ENCODE data around the gene TBATA.

The TBATA gene

DNA sequence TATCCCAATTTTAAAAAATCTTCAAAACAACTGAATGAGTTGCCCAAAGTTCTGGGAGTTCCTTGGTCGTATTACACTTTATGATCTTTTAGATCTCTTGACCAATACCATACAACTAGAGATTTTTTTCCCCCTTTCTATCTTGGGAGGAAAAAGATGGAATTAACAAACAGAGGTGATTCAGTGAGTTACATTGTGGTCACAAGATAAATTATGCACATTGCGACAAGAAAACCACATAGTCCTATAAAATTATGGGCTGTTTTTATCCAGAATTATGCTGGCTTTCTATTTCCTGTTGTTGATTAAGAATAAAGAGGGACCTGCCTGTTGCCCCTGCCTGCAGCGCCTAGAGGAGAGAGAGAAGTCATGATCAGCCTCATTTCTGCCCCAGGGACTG lies 22.4 kb upstream of the TBATA start:
- no peak for DNase-seq

DNA sequence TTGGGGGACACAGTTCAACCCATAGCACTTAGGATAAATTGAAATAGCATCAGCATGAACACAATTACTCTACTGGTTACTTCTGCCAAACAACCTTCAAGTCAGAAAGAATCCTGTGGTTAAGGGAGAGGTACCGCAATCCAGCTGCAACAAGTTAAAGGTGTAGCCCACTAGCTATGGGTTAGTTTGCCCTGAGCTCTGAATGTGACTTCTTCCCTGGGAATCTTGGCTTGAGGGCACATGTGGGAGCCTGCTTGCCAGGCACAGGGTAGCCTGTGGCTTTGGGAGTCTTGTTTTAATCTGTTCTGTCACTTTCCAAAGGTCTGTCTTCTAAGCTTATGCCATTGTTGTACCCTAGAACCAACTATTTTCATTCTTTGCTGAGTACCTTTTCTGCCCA lies 21.7 kb upstream of the TBATA start:
- DNase-seq: no peak

DNA sequence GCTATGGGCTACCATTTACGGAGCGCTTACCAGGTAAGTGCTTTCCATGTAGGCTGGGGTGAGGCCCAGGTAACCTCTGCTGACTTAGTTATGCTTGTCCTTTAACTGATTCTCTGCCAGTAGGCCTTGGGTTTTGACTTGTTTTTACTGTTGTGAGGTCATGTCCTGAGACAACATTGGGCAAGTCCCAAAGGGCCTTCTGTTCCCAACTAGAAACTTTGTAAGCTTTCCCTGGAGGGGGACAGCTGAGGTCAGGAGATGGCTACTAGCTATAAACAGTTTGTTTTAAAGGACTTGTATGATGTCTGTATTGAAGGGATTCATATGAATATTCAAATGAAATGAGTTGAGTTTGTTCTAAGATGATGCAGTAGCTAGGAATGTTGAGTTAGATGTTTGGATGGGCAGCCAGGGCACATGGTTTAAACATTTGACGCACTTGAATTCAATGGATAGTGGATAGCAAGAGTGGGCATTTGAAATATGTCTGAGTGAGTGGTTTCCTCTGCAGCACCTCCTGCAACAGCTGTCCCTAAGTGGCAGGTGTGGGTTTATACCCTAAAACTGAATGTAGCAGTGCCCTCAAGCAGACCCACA lies 20.5 kb upstream of the TBATA start:
- no peak for DNase-seq

DNA sequence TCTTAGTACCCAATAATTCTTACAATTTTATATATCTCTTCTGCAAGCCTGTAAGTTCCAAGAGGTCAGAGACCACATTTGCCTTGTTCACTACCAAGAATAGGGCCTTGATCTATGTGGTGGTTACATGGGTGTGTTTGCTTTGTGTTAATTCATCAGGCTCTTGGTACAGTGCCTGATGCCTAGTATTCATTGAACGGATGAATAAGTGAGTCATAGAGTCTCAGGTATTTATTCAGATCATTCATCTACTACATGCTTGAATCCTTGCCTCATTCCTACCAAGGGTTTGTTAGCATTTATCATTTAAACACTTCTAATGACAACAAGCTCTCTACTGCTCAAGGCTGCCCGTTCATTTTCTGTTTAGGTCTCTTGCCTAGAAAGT lies 19.2 kb upstream of the TBATA start:
- DNase-seq: no peak

DNA sequence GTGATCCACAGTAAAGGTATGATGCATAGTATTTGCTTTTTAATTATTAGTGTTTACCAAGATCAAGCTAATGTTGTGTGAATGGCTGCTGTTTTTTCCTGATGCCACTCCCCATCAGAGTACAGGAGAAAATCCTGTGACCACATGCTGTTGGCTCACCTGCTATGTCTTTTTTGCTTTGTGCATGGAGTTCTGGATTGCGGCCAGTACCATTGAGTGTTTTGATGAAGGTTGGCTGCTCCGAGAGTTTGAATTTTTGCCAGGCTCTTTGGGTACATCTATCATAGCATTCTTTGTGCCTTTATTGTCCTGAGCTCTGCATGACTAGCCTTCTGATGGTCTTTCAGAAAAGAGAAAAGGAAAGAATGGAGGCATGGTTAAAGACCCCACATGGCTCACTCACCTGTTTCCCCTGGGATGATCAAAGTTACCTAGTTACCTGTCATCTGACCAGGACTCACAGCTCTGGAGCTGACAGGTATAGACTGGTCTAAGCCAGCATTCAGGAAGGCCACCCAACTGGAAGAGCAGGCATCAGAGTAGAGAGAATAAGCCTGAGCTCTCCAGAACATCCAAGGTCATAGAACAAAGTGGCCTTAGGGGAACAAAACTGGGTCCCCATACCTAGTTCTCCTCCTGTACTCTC lies 18.7 kb upstream of the TBATA start:
- DNase-seq: no peak

DNA sequence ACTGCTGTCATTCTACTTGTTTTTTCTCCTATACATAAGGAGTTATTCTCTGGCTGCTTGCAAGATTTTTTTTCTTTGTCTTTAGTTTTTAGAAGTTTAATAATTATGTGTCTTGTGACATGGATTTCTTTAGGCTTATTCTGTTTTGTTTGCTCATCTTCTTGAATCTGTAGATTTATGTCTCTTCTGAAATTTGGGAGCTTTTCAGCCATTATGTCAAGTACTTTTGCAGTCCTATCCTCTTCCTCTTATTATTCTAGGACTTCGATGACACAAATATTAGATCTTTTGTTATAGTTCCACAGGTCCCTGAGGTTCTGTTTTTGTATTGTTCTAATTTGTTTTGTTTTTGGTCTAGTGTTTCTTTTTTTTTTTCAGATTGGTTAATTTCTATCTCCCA lies 16.7 kb upstream of the TBATA start:
- DNase-seq: no peak

DNA sequence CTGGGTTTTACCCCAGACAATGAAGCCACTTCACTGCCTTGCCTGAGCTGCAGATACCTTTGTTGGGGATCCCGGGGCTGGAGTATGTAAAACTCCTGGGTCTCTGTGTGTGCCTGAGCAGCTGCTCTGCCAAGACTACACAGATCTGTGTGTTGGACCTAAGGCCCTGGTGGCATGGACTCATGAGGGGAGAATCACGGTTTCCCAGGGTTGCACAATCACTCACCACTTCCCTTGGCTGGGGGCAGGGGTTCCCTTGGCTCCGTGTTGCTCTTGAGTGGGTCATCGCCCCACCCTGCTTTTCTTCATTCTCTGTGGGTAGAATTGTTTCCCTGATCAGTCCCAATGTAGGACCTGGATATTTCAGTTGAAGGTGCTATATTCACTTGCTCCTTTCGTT lies 13.9 kb upstream of the TBATA start:
- DNase-seq: no peak

DNA sequence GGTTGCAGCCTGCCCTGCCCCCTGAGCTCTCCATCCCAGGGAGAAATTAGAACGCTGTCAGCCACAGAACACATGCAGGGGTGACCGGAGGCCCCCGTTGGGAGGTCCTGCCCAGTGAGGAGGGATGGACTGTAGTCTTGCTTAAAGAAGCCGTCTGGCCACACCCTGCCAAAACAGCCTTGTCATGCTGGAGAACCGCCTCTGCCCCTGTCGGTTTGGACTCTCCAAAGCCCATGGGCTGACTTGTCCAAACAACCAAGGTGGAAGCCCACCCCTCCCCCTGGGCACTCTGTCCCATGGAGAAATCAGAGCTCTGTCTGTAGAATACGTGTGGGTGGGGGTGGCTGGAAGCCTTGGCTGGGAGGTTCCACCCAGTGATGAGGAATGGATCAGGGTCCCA lies 12.7 kb upstream of the TBATA start:
- no peak for DNase-seq

DNA sequence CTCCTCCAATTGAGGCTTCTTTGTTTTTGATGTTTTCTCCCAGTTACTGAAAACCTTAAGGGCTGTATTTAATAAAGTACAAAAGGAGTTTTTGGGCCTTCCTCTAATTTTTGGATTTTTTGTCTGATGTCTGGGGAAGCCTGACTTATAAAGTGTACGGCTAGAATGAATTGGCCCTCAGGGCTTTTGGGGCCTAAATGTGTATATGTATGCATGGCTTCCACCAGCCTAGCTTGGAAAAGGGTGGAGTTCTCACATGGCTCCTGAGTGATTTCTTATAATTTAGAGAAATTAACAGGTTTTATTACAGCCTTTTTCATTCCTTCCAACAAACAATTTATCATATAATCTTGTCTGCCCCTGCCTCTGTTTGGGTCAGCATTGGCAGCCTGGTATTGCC lies 10.4 kb upstream of the TBATA start:
- no peak for DNase-seq

DNA sequence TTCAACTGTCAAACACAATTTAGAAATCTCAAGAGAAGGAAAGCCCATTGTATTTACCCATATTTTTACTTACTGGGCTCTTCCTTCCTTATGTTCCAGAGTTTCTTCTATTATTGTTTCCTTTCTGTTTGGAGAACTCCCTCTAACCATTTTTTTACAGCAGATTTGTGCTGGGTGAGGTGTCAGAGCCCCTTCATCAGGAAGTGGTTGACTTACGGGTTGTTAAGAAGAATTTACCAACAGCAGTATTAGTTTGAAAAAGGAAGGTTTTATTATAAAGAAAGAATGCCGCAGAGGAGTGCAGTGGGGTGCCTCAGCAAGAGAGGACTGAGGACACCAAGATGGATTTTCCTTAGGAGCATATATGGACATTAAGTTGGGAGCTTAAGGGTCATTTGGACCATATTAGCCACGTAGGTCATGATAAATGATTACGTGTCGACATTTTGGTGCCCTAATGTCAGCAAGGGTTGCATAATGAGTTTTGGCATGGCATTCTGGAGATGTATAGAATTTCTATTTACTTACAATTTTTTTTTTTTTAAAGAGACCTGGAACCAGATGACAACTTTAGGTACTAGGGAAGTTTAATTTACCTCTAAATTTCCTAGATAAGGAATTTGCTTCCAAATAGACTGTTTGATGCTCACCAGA lies 6.3 kb upstream of the TBATA start:
- DNase-seq: no peak

DNA sequence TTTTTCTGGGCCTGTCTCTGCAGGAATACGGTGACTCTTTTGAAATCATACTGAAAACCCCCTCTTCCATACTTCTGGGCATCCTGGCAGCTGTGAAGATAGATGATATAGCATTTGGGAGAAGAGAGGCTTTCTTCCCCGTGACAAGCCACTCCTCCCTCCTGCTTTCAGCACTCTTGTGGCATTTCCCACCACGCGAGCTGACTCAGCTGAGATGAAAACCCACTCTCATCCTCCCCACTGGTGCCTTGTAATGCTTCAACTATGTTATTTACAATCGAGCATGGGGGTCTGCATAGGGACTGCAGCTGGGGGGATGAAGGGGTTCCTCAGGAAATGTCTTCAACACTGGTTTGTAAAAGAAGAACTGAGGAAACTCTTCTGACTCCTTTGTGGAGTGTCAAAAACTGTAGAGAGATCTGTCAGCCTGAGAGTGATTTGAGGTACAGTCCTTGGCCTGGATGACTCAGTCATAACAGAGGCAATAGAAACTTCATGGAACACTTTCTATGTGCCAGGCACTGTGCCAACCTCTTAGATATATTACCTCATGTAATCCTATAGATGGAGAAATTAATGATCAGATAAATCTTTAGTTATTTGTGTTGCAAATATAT lies 1.7 kb upstream of the TBATA start:
- DNase-seq: no peak

DNA sequence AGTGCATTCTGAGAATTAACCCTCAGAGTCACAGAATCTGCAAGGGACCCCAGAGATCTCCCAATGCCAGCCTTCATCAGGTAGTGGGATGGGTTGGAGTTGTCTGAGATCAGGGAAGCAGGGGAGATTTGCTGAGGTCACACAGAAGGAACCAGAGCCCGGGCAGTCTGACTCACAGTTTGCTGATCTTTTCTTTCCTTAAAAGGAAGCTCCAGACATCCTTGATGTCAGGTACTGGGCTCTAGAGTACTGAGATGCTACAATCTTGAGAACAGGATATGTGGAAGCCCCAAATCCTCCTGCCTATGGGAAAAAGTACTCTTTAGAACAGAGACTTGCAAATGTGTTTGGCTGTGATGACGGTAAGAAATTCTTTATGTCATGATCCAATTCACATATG lies 706 bp downstream of the TBATA start:
- no peak for DNase-seq

DNA sequence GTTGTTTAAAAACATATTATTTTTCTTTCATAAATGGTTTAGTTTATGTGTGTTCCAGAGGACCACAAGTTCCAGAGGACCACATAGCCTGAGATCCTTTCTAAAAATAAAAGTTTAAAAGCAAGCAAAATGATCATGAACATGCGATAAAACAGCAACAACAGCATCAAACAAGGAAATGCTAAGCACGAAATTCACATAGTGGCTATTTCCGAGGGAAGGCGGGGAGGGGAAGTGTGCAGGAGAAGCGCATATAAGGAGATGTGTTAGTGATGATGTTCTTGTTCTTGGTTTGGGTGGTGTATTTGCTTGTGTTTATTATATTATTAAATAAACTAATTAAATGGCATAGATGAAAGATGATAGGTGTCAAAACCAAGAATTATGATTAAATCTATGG lies 1.2 kb downstream of the TBATA start:
- no peak for DNase-seq

DNA sequence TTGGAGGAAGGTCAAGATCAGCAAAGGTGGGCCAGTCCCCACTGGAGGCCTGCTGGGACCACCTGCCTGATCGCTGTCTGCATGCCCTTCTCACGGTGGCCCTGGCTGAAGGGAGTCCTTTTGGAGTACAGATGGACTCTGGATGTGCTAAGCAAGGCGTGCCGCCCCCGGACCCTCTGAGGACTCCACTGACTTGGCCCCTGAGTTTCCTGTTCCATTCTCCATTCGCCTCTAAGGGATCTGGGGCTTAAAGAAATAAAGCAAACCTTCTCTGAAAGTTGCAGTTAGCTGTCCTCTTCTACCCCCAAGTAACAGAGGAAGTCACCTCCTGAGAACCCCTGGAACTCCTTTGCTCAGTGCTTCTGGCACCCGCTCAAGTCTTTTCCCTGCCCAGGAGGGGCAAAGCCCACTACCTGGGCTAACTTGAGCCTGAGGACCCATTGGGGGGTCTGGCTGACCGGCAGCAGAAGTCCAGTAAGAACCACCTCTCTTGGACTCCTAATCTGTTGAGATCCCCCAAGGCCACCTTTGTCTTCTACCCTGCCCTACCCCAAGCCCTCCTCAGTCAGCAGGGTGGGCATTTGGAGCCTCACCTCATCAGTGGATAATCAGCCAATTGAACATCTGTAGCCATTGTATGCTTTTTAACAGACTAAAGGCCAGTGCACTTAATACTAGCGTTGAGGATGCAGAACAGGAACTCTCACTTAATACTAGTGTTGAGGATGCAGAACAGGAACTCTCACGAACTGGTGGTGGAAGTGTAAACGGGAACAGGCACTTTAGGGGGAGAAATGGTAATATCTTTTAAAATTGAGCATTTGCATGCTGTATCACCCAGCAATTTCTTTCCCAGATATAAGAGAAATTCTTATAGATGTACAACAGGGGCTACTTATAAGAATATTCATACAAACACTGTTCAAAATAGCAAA lies 2.2 kb downstream of the TBATA start:
- DNase-seq: no peak

DNA sequence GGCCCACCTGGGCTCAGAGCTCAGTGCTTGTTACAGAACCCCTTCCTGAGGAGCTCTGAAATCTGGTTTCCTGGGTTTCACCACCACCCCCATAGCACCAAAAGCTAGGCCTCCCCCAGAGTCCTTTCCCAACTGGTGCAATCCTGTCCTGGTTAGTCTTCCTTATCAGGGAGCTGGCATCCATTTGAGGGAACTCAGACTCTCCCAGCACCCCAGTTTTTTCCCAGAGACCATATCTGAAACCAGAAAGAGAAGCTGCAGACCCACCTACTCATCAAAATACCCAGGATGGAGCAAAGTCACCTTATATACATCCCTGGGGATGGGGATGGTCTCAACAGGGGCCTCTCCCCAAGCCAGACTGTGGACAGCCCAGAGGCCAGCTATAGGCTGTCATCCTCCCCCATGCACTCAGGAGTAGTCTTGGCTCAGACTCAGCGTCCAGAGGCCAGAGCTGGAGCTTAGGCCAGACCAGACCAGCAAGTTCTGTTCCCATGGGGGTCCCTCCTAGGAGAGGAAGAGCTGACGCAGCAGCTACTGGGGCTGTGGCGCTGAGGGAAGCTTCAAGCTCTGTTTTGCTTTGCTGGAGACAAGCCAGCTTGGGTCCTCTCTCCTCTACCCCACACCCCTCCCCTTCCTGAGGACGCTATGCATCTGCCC lies 3.0 kb downstream of the TBATA start:
- DNase-seq: no peak

DNA sequence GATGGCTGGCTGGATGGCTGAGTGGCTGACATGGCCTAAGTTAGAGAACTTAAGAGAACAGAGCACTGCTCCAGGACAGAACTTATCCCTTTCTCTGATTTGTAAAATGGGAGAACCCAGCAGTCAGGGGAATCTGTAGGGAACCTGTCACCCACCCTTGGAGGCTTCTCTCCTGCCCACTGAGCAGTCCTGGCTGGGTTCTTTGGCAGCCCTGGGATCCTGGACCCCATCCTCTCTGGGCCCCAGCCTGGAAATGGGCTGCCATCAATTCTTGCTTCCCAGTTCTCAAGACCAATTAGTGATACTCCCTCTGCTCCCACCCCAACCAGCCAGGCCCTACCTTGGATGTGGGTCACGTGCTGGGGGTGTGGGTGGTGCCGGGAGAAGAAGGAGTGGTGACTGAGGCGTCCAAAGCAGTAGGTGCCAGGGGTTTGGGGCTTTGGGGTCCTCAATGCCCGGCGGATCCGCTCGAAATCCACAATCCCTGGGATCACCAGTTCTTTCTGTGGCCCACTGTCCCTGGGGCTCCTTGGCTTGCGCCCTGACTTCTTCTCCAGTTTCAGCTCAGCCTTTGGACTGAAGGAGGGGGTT lies 3.6 kb downstream of the TBATA start:
- DNase-seq: no peak

DNA sequence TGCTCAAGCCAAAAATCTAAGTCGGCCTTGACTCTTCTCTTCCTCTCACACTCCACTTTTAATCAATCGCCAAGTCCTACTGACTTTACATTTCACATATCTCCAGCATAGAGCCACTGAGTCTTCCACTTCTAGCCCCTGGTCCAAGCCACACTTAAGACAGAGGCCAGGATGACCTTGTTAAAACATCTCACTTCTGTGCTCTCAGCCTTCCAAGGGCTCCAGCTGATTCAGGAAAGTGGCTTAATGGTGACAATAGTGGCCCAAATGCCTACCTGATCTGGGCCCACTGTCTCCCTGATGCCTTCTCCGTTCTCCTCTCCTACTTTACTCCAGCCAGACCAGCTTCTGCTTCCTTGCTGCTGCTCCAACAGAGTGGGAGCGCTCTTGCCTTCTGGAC lies 4.4 kb downstream of the TBATA start:
- DNase-seq: no peak

DNA sequence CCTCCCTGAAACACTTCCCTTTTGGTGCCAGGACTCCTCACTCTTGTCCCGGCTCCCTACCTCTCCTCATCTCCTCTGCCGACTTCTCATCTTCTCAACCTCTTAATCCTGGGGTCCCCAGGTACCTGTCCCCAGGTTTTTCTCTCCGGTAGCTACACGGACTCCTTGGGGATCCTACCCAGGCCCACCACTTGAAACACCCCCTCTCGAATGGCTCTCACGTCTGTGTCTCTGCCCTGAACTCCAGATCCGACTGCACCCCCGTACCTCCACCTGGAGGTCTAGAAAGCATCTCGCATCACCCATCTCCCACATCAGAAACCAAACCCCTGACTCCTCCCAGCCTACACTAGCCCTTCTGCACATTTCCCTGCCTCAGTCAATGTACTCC lies 4.8 kb downstream of the TBATA start:
- no peak for DNase-seq

DNA sequence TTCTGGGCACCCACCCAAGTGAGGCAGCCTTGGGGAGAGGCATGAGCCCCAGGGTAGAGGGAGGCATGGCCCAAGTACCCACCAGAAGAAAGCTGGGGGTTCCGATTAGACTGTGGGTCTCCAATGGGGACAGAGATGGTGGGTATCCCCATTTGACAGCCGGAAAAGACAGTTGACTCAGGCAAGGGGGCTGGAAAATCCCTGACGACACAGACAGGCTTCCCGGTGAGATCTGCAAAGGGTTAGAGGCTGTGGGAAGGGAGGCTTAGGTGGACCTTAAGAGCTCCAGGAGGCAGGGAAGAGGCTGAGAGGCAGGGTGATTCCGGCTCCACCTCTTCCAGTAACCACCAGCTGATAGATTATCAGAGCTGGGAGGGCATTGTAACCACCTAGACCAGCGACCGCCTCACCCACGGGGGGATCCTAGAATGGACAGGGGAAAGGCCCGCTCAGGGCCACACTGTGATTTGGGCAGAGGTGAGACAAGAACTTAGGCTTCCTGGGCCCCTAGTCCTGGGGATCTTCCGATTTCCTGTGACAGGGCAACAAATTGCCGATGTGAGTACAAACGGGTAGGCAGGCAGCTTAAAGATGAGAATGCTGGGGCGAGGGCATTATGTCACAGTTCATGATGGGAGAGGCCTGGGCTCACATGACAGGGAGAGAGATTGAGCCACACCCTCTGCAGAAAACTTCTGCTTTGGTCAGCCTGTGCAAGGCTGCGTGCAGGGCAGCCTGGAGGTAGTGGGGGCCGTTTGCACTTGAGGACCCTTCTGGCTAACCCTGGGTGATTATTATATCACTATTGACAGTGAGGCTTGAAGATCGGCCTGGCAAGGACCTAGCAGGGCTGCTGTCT lies 5.4 kb downstream of the TBATA start:
- no peak for DNase-seq

DNA sequence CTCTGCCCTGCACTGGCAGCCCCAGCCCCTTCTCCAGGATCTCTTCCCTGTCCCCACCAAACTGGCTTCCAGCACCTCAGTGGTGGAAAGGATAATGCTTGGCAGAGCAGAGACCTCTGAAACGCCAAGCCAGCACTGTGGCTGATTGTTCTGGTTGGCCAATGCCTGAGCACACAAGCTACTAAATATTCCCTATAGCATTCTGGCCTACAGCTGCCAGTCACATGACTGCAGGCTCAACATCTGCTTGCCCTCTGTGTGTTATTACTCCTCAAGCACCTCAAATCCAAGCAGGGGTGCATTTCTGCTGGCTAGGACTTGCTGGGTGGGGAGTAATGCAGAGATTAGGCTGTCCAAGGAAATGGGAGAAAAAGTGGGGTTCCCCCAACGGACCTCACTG lies 6.1 kb downstream of the TBATA start:
- no peak for DNase-seq

DNA sequence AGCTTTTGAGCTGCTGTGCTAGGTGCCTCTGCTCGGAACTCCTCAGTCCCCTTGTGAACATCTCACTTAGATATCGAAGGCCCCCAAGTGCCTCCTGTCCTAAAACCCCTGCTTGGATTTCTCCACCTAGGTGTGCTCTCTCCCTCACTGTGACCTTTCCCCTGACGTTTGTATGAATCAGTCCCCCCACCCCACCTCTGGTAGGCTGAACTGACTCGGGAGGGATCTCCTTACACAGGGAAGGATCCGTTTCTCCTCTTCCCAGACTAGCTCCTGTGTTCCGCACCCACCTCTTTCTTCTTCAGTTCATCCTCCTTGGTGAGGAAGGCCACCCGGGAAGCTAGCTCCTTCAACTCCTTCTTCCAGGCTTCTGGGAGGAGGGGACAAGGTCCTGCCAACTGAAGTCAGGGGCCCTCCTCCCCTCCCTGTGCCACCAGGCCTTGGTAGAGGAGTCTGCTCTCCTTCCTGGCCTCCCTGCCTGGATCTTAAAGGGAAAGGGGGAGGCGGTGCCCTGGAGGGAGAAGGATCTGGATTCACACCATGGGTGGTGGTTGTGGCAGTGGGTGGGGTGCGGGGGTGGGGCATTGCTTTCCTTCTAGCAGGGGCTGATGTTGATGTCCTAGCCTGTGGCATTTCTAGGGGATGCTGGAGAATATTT lies 6.8 kb downstream of the TBATA start:
- DNase-seq: no peak
